GM12801 (cell line): ENCODE results near the gene TIMP4.

Source experiments
- TF ChIP-seq, protein P1 (sequence below): IDR thresholded peaks from one replicate; pipeline ENCODE4 v1.5.1; 2011; ENCODE audit warnings: control low read depth; ENCODE audit not compliant: insufficient read length; ENCODE audit errors: extremely low read depth

The TIMP4 gene

DNA sequence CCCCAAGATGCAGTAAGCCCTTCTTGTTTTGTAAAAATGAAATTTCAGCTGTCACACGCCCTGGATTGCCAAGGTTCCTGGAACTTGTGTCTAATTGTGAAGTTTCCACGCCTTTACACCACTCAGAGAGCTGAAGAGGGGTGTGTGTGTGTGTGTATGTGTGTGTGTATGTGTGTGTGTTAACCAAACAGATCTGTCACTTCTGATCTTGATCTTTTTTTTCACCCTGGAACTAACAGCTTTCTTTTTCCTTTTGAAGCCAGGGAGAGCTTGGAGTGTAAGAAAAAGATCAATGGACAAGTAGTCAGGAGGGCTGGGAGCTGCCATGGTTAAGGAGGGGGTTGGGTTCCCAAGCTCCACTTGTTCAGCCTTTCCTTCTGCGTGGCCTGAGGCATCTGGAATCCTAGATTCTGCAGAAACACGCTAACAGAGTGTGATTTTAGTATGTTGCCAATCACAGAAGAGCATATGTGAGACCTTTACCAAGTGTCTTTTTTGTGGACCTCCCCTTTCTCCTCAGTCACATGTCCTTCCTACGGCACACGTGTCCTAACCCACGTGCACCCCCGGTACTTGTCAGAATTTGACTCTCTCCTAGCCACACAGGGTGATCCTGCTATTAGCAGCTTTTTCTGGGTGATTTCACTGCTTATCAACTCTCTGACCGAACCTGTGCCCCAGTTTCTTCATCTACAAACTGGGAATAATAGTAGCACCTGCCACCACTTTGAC is 11.5 kb downstream of the TIMP4 start:
- TF ChIP-seq, protein P1, sequence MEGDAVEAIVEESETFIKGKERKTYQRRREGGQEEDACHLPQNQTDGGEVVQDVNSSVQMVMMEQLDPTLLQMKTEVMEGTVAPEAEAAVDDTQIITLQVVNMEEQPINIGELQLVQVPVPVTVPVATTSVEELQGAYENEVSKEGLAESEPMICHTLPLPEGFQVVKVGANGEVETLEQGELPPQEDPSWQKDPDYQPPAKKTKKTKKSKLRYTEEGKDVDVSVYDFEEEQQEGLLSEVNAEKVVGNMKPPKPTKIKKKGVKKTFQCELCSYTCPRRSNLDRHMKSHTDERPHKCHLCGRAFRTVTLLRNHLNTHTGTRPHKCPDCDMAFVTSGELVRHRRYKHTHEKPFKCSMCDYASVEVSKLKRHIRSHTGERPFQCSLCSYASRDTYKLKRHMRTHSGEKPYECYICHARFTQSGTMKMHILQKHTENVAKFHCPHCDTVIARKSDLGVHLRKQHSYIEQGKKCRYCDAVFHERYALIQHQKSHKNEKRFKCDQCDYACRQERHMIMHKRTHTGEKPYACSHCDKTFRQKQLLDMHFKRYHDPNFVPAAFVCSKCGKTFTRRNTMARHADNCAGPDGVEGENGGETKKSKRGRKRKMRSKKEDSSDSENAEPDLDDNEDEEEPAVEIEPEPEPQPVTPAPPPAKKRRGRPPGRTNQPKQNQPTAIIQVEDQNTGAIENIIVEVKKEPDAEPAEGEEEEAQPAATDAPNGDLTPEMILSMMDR: no peak

- TF ChIP-seq, protein P1: no peak
Measured at GRCh38 chr3:12143949-12144504, 14.7 kb downstream of the TIMP4 start.

- TF ChIP-seq, protein P1: no peak
Measured at GRCh38 chr3:12142476-12142875, 16.2 kb downstream of the TIMP4 start.

- TF ChIP-seq, protein P1: no peak
Measured at GRCh38 chr3:12141350-12141749, 17.4 kb downstream of the TIMP4 start.

GRCh38 chr3:12139111-12139511 is 19.6 kb downstream of the TIMP4 start:
- TF ChIP-seq, protein P1: no peak

DNA sequence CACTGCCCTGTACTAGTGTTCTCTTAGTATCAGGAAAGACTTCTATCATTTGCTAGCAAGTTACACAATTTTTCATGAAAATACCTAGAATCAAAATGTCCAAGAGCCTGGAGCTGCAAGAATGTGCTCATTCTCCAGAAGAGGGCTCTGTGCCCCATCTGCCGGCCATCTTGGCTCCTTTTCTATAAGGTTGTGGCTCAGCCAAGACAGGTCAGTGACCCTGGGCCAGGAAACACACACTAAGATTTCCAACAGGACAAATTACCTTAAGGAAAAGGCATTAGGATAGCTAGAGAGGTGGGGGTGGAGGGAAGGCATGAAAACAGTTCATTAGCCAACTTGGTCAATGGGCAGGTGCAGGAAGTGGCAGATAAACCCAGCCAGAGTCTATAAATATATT is 20.7 kb downstream of the TIMP4 start:
- TF ChIP-seq, protein P1: no peak

GRCh38 chr3:12136371-12136770 is 22.3 kb downstream of the TIMP4 start:
- TF ChIP-seq, protein P1: no peak
